ENCODE measurements around the gene FAM98C.

DNA sequence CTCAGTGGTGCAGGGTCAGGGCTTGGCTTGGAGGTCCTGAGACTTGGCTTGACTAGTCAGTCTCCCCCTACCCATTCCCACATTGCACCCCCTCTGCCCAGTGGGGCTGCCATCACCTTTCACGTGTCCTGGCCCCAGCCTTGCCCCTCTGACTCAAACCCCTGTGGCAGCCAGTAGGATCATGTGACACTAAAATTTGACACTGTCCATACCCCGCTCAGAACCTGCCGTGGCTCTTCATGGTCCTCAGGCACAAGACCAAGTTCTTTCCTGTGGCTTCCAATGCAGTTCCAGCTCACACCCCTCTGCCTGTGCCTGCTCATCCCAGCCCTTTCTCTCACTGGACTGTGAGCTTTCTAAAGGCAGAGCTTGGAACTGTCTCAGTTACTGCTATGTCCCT is 26.3 kb upstream of the FAM98C start:
- no peak for TF ChIP-seq POLR2A (IDR thresholded peaks at IDR 0.05; ENCODE audit: insufficient read depth in 1 of 2, low read depth in 2 of 2, low read length in 2 of 2)
- no peak for TF ChIP-seq TCF7 (IDR thresholded peaks at IDR 0.05; ENCODE audit: low read depth)
- TF ChIP-seq ZNF253 (CRISPR knock-in tag; IDR thresholded peaks at IDR 0.05; ENCODE audit: borderline replicate concordance) = no peak
- TF ChIP-seq MYC (CRISPR knock-in tag; IDR thresholded peaks at IDR 0.05; ENCODE audit: borderline replicate concordance) = no peak
